IPS-15b (cell line): ENCODE data around the gene CLTRN.

Experiments used
- H3K27me3 ChIP-seq: one replicate; pipeline ENCODE4 v1.6.1; 2013; ENCODE audit warnings: low read length; ENCODE audit not compliant: control insufficient read depth, insufficient read depth
- H3K36me3 ChIP-seq: one replicate; pipeline ENCODE4 v1.6.1; 2013; ENCODE audit warnings: low read length; ENCODE audit not compliant: control insufficient read depth, insufficient read depth
- H3K4me1 ChIP-seq: one replicate; pipeline ENCODE4 v1.6.1; 2013; ENCODE audit warnings: mild to moderate bottlenecking, low read length; ENCODE audit not compliant: control insufficient read depth, insufficient read depth
- H3K4me3 ChIP-seq: one replicate; pipeline ENCODE4 v1.5.1; 2013; ENCODE audit warnings: low read depth, low read length
- H3K9ac ChIP-seq: one replicate; pipeline ENCODE4 v1.6.1; 2013; ENCODE audit warnings: low read depth, mild to moderate bottlenecking, low read length
- H3K9me3 ChIP-seq: one replicate; pipeline ENCODE4 v1.6.1; 2013; ENCODE audit warnings: mild to moderate bottlenecking, low read length; ENCODE audit not compliant: control insufficient read depth, insufficient read depth

The CLTRN gene

DNA sequence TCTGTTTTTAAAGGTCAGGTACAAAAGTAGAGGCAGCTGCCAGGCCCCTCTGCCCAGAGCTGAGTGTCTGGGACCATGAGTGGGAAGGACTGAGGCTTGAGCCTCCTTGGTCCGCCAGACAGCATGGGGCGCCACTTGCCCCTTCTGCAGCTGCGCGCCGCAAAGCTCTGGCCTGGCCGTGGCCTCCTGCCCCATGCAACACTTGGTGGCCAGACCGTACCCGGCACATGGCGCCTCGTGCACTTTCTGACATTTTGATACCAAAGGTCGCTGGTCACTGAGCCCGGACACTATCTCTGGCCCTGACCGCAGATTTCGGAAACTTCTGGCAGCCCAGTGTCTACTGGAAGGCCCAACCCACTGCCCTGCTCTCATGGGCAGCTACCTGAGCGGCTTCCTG lies 18.6 kb downstream of the CLTRN start:
- Histone ChIP-seq H3K36me3 (no peaks in the 10 kb centered on the region), H3K9ac (no peak overlapping the region), H3K4me3 (no peak overlapping the region), H3K9me3 (no peaks in the 10 kb centered on the region), H3K4me1 (peaks cover 3% of the 10 kb centered on the region), H3K27me3 (no peaks in the 10 kb centered on the region)

DNA sequence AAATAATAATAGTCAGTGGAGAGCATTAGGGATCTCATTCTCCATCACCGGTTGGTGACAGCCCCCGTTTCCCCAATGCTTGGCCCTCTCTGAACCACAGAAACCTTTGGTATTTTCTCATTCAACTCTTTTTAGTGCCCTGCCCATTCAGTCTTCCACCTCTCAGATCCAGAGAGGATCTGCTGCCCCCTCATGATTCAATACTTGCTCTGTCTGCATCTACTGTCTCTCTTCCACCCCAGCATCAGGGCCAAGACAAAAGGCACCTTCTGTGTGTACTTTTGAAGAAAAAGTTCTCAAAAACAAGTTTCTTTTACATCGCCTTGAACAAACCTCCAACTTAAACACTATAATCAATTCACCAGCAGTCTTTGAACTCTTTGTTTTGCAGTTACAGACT lies 19.3 kb downstream of the CLTRN start:
- no peak overlapping the region for H3K4me3 ChIP-seq
- no peaks in the 10 kb centered on the region for H3K36me3 ChIP-seq
- H3K9ac ChIP-seq = no peak overlapping the region
- H3K4me1 ChIP-seq = peaks cover 3% of the 10 kb centered on the region
- H3K27me3 ChIP-seq = no peaks in the 10 kb centered on the region
- H3K9me3 ChIP-seq = no peaks in the 10 kb centered on the region

DNA sequence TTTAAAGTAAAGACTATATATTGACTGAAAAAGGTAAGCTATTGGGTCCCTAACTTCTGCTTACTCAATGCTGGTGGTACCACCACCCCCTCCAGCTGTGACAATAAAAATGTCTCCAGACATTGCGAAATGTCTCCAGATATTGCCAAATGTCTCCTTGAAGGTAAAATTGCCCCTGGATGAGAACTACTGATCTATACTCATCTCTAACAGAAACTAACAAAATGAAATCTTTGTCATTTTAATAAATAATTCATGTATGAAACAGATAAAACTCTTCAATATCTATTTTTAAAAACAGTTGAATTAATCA lies 20.1 kb downstream of the CLTRN start:
- no peak overlapping the region for H3K9ac ChIP-seq
- H3K27me3 ChIP-seq = no peaks in the 10 kb centered on the region
- no peaks in the 10 kb centered on the region for H3K9me3 ChIP-seq
- no peak overlapping the region for H3K4me3 ChIP-seq
- no peaks in the 10 kb centered on the region for H3K36me3 ChIP-seq
- peaks cover 3% of the 10 kb centered on the region for H3K4me1 ChIP-seq

DNA sequence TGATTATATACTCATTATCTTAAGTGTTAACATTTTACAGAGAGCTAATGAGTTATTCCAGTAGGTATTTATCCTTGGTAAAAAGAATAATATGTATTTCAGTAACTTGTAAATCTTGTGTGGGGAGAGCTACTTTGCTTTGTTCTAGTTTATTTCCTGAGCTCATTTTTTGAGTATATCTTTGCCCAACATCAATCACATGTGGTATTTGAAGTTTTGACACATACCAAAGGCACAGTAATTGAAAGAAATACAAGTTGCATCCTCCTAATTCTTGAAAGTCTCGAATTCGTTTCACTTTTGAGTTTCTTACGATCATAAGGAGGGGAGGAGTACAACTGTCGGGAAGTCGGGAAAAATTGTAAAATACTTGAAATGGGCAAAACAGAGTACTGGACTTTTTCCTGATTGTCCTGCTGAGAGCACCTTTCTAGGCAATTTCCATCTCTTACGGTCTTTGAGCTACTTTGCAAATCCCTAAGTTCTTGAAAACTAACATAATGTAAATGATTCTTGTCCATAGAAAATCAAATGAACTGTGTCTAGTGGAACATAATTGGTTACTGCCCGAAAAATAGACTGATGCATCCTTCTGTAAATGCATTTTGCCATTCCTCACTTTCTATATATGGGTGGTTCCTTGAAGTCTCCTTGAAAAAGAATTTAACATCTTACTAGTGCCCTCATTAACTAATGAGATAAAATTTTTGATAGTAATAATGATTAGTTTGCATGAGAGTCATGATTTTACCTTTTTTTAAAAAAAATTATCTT lies 20.6 kb downstream of the CLTRN start:
- Histone ChIP-seq H3K27me3 (no peaks in the 10 kb centered on the region), H3K4me1 (peaks cover 3% of the 10 kb centered on the region), H3K36me3 (no peaks in the 10 kb centered on the region), H3K9ac (no peak overlapping the region), H3K4me3 (no peak overlapping the region), H3K9me3 (no peaks in the 10 kb centered on the region)

DNA sequence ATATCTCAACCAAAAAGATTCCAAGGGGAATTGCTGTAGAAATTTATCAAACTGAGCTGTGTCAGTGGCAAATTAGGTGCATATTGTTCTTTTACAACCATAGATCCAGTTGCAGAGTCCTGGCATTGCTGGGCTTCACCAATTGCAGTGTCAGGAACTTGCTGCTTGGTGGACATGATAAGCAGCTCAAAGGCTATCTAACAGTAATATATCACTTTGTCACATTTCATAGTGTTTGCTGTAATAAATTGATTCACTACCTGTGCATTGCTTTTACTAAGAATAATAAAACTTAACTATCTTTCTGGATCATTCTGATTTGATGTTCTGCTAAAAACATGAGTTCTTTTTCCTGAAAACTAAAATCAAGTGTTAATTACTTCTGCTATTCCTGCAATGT lies 33.0 kb downstream of the CLTRN start:
- Histone ChIP-seq H3K27me3 (no peaks in the 10 kb centered on the region), H3K9ac (no peak overlapping the region), H3K9me3 (no peaks in the 10 kb centered on the region), H3K36me3 (no peaks in the 10 kb centered on the region), H3K4me3 (no peak overlapping the region), H3K4me1 (no peaks in the 10 kb centered on the region)

DNA sequence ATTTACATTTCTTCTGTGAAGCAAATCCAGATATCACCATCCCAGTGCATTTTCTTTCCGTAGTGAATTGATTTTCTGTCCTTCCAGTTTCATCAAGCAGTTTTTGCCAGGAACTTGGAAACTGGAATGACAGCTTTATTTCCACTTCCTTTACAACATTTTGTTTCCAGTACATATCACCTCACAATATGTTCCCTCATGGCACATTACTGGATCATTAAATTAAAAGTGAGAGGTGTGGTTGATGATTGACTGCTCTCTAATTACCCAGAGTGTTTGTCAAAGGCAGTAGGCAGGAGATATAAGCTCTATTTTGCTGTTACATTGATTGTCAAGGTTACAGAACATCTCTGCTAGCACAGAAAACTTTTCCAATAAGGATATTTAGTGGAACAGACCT lies 41.6 kb downstream of the CLTRN start:
- Histone ChIP-seq H3K4me3 (no peak overlapping the region), H3K36me3 (no peaks in the 10 kb centered on the region), H3K27me3 (no peaks in the 10 kb centered on the region), H3K4me1 (no peaks in the 10 kb centered on the region), H3K9ac (no peak overlapping the region), H3K9me3 (no peaks in the 10 kb centered on the region)

DNA sequence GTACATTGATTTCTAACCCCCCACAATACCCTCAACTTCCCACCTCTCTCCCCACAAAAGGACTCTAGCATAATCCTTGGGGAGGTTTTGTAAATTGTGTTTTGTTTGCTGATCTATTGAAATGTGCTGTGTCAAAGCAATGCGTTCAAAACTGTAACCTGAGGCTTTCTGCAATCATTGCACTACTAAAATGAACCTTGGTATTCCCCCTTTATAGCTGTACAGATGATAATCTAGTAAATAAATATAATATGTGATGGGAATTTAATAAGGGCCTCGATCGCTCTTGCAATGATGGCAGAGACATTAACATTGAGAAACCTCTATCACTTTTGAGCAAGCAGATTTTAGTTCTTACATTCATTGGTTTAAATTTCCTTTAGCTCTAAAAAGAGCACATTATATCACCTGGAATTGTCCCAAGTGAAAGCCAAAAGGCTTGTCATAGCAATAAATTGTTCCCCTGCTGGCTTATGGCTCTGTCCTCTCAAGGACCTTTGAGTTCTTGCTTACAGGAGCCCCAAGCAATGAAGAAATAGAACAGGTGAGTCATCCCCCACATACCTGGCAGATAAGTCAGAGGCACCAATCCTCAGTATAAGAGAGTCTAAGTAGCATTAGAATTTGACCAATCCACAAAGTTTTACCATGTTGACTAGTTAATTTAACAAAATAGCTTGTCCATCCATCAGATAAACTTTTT lies 45.4 kb downstream of the CLTRN start:
- Histone ChIP-seq H3K9me3 (no peaks in the 10 kb centered on the region), H3K27me3 (no peaks in the 10 kb centered on the region), H3K36me3 (no peaks in the 10 kb centered on the region), H3K4me1 (no peaks in the 10 kb centered on the region), H3K4me3 (no peak overlapping the region), H3K9ac (no peak overlapping the region)

DNA sequence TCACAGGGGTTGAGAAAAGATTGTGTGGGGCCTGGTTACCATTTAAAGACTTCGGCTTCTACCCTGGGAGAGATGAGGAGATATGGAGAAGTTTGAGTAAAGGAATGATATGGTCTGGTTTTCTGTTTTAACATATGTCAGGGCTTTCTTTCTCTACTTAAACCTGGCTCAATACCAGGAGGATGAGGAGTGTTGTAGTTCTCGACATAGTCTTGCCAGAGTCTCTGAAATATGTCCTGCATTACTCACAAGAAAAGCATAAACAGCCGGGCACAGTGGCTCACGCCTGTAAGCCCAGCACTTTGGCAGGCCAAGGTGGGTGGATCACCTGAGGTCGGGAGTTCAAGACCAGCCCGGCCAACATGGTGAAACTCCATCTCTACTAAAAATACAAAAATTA lies 47.5 kb downstream of the CLTRN start:
- no peaks in the 10 kb centered on the region for H3K27me3 ChIP-seq
- no peaks in the 10 kb centered on the region for H3K4me1 ChIP-seq
- H3K4me3 ChIP-seq = no peak overlapping the region
- H3K9me3 ChIP-seq = no peaks in the 10 kb centered on the region
- no peak overlapping the region for H3K9ac ChIP-seq
- H3K36me3 ChIP-seq = no peaks in the 10 kb centered on the region

DNA sequence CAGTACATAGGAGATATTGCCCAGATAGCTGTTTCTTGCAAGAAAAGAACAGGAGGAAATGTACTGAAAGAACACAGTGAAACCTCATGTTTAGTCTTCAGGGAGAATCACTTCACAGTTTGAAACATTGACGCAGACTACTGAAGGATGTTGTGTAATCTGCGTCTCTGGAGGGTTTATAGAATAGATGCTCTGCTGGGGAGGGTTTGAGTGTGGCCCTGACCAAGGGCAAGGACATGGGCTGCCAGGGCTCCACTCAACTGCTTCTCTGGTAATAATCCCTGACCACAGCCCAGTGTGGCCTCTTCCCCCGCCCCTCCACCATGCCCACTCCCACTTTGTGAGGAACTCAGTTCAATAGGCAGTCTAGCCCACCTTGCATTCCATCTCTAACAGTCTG lies 48.1 kb downstream of the CLTRN start:
- Histone ChIP-seq H3K36me3 (no peaks in the 10 kb centered on the region), H3K27me3 (no peaks in the 10 kb centered on the region), H3K4me3 (no peak overlapping the region), H3K4me1 (no peaks in the 10 kb centered on the region), H3K9me3 (no peaks in the 10 kb centered on the region), H3K9ac (no peak overlapping the region)

DNA sequence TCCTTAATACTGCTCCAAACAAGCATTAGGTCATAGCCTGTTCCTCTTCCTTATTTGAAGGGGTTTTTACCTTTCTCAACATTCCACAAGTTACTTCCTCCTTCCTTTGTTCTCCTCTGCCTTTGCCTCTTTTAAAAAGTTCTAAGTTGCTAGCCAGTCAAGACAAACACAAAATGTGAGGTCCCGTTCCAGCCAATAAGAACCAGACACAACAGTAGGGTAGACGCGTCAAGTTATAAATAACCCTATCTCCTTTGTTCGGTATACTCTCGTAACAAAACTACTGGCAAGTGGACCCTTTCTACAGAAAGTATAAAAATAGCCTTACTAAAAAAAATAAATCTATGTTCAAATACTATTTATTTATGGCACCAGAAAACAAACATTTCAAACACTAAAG lies 57.5 kb downstream of the CLTRN start:
- Histone ChIP-seq H3K9ac (no peak overlapping the region), H3K4me3 (no peak overlapping the region), H3K27me3 (no peaks in the 10 kb centered on the region), H3K36me3 (no peaks in the 10 kb centered on the region), H3K9me3 (no peaks in the 10 kb centered on the region), H3K4me1 (no peaks in the 10 kb centered on the region)

DNA sequence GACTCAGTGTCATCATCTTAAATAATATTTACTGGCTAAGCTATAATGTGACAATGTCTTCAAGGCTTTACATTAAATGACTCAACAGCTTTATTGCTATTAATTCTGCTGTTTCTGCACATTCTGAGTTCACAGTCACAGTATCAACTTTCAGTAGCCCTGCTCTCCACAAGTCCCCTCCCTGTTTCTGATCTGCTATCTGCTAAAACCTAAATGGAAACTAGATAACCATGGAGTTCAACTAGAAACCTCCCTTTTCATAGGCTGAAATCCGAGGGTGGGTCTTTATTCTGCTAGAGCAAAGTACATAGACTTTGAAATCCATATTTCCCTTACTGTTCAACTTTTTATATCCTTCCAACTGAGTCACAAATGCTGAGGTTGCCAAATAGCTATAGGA lies 58.5 kb downstream of the CLTRN start:
- Histone ChIP-seq H3K36me3 (no peaks in the 10 kb centered on the region), H3K4me1 (no peaks in the 10 kb centered on the region), H3K4me3 (no peak overlapping the region), H3K27me3 (no peaks in the 10 kb centered on the region), H3K9me3 (no peaks in the 10 kb centered on the region), H3K9ac (no peak overlapping the region)

DNA sequence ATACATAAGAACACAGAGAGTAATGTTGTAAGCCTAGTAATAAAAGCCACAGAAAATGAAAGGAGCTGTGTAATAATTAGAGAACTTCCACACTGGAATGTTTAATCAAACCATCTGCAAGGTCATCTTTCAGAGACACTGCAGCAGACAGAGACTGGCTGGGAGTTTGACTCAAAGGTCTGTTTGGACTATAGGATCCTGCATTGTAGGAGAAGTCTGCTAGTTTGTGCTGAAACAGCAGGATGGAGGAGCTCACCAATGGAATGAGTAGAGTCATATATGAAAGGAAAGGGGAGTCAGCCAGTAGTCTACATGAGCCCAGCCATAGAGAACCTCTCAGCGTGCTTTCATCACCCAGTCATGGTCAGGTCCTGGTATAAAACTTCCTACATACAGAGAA lies 59.4 kb downstream of the CLTRN start:
- no peaks in the 10 kb centered on the region for H3K27me3 ChIP-seq
- no peak overlapping the region for H3K4me3 ChIP-seq
- H3K4me1 ChIP-seq = no peaks in the 10 kb centered on the region
- no peaks in the 10 kb centered on the region for H3K9me3 ChIP-seq
- H3K36me3 ChIP-seq = no peaks in the 10 kb centered on the region
- H3K9ac ChIP-seq = no peak overlapping the region
